ENCODE data around the gene SF3A2.

- no peak for TF ChIP-seq CTCF (IDR thresholded peaks at IDR 0.05)
- no peak for TF ChIP-seq POLR2AphosphoS5 (IDR thresholded peaks at IDR 0.05; ENCODE audit: insufficient read depth in 1 of 2, low read depth in 1 of 2)
Measured at GRCh38 chr19:2187159-2187558, 49.5 kb upstream of the SF3A2 start.

Measured in vagina (tissue), 2 donors.